Measurements from ENCODE around the gene KAZALD1.

KAZALD1 gene

GRCh38 chr10:101061624-101062231 is at the start of gene KAZALD1:
Gene KAZALD1, plus strand, starts transcription at chr10:101061989. Its CDS starts 604 bp downstream, at chr10:101062593.
- no peak for DNase-seq

- peak; percentile 78 for DNase-seq
Measured at GRCh38 chr10:101012525-101013364, 49.0 kb upstream of the KAZALD1 start.

GRCh38 chr10:101013365-101013825 is 48.4 kb upstream of the KAZALD1 start:
- no peak for DNase-seq

DNA sequence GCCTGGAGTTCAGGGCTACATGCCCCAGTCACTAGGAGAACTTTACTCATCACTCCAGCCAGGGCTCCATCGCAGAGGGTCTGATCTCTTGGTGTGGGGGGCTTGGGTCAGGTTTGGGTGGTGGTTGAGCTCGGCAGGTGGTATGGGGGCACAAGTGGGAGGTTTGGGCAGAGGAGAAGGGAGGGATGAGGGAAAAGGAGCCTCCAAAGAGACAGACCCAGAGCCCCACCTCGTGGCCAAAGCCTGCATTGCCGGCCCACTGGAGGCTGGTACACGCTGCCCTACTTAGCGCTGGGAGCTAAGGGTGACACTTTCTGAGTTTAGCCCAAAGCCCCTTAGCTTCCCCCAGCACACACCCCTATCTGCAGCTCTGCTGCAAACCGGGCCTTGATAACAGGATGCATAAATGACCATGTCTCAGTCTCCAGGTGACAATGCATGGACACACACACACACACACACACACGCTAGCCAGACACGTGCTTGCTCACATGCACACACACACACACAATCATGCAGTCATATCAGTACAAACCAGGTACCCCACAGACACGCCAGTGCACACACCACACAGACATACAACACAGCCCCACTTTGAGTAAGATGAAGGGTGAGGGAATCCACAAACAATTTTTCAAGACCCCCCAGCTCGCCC is 47.4 kb upstream of the KAZALD1 start:
- peak; percentile 63 for DNase-seq

GRCh38 chr10:101014966-101015581 is 46.7 kb upstream of the KAZALD1 start:
- DNase-seq = no peak

GRCh38 chr10:101015582-101015973 is 46.2 kb upstream of the KAZALD1 start:
- no peak for DNase-seq

DNA sequence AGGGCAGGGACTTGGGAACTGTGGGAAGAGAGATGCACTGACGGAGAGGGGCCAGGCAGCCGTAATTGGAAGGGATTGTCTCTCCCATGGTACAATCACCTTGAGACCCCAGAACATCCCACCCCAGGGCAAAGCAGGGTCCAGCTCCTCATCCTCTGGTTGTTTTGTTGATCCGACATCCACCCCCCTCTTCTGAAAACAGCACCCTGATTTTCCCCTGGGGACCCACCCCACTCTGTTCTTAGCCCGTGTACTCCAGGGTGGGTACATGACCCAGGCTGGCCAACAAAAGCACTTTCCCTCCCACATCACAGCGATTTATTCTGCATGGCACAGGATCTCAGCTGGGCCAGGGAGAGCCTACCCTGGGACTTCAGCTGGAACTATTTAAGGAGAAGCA is 45.0 kb upstream of the KAZALD1 start:
- DNase-seq = no peak

DNA sequence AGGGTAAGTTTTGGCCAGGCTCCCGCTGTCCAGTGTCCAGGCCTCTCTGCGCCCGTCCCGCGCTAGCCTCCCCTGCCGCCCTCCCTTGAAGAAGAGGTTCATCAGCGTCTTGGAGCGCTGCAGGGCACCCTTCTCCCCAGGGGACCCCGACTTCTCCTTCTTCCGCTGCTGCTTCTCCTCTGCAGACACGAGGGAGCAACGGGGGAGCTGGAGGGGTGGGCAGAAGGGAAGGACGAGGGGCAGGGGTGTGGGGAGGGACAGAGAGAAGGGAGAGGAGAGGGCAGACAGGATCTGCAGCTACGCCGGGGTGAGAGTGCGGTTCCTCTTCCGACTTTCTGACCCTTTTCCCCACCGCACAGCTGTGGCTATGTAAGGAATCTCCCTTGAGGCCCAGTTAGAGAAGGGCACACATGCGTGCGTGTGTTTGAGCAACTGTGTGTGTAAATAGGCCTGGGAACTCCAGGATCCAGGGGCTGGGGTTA is 43.6 kb upstream of the KAZALD1 start:
- peak; percentile 30 for DNase-seq

DNA sequence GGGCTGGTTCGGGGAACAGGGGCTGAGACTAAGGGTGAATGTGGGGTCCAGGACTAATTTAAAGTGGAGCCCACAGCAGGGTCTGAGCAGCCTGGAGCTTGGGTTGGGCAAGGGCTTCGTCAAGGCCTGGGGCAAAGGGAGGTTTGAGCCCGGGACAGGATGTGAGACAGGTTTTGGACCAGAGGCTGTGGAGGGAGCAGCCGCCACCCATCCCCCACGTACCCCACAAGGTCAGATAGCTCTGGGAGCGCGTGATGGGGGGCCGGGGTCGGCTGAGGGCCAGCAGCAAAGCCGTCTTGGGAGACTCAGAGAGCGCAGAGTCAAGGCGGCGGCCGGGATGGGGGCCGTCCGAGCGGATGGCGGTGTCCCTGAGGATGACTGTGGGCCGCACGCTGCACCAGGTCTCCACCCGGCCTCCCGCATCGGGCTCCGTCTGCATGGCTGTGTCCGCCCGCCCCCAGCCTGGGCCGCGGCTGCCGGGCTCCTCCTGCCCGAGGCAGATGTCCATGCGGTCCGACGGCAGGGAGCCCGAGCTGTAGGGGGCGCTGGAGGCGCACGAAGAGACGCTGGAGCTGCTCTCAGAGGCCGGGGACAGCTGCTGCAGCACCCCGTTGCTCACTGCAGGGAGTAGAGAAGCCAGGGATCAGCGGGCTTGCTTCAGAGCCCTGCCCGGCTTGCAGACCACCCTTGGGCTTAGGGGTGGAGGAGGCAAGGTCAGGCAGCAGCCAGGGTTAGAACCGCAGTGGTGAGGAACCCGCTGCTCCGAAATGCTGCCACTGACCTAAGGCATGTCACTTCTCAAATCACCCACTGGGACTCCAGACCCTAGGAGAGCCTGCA is 43.0 kb upstream of the KAZALD1 start:
- DNase-seq = peak; percentile 66

GRCh38 chr10:101019440-101019703 is 42.4 kb upstream of the KAZALD1 start:
- DNase-seq = no peak

DNA sequence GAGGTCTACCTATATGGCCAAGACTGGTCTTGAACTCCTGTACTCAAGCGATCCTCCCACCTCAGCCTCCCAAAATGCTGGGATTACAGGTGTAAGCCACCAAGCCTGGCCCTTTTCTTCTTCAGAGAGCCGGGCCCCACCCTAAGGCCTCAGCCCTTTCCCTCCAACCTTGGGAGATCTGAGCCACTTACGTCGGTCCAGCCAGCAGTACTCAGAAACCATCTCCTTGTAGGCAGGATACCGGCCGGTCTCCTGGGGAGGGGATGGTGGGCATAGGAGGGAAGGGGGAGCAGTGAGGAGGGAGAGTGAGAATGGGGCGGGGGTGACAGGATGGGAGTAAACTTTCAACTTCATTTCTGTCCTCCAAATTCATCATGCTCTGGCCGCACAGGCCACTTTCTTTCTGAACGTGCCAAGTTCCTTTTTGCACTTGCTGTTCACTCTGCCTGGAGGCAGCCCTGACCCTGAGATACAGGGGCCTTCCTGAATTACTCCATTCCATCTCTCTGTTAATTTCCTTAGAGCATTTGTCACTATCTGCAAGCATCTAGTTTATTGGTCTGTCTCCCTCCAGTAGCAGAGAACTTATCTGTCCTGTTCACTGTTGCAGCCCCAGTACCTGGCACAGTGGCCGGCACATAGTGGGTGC is 41.2 kb upstream of the KAZALD1 start:
- DNase-seq = no peak

GRCh38 chr10:101021239-101021638 is 40.5 kb upstream of the KAZALD1 start:
- no peak for DNase-seq

DNA sequence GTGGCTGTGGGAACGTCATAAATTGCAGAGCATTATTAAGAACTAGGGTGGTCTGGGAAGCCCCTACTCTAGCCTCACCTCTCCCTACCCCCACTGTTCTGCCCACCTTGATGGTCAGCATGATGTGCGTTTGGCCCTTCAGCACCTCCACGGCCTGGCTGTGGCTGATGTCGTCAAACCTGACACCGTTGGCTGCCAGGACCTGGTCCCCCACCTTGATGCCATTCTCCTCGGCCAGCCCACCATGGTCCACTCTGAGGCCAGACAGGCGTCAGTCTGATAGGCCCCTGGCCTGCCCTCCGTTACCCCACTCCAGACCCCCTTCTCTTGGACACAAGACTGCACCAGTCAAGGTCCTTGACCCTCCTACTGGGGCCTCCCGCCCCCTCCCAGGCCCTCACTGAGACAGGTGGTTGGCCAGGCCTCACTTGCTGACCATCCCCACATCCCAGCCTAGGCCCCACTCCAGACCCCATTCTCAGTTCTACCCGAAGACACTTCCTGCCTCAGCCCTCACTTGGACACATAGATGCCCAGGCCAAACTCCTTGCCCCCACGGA is 40.0 kb upstream of the KAZALD1 start:
- no peak for DNase-seq

DNA sequence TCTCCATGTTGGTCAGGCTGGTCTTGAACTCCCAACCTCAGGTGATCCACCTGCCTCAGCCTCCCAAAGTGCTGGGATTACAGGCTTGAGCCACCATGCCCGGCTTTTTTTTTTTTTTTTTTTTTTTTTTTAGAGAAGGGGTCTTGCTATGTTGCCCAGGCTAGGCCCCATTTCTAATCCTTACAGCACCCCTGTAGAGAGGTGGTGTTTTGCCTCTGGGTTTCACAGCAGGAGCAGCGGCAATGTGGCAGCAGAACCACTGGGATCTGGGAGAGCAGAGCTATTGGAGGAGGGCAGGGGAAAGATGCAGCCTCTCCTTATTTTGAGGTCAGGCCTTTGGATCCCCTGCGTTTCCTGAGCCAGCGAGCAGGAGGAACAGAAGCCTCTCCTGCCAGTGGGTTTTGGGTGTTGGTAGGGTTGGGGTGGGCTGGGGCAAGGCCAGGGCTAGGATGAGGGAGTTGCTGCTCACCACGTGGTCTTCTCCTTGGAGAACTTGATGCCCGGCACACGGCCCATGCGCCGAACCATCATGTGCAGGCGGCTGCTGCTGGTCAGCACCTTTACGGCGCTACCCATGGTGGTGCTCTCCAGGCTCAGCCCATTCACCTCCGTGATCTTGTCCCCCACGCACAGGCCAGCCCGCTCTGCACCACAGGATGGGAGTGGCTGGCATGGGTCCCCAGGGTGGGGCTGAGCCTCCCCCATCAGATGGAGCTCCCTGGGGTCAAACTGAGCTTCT is 38.7 kb upstream of the KAZALD1 start:
- DNase-seq = no peak

GRCh38 chr10:101027106-101027720 is 34.6 kb upstream of the KAZALD1 start:
- no peak for DNase-seq

GRCh38 chr10:101028446-101029337 is 33.1 kb upstream of the KAZALD1 start:
- DNase-seq = no peak

- DNase-seq = no peak
Measured at GRCh38 chr10:101029520-101030295, 32.1 kb upstream of the KAZALD1 start.

DNA sequence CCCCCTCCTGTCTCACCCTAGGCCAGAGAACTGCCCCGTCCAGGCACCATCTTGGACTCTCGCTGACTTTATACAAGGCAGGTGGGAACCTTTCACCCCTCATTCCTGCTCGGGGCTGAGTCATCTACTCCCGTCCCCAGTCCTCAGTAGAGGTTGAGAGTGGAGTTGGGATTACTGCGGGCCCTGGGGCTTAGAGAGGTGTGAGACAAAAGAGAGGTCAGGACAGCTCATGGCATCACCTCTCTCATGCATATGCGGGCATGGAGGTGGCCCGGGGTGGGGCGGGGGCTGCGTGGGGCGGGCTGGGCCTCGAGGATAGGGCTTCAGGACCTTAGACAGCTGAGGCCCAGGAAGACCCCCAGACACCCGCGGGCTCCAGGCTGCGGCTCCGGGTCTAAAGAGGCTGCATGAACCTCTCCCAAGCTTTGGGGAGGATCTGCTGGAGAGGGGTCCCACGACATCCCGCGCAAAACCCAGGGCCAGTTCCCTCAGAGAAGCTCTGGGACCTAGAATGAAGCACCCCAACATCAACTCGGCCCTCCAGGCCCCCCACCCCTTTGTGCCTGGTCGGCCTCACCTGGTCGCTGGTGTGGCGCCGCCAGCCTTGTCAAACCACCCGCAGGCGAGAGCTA is 31.2 kb upstream of the KAZALD1 start:
- DNase-seq = no peak
